Measurements from ENCODE around the gene FBXW2. TPM values are rescaled to one million over a fixed set of nuclear protein-coding genes. Genes with fewer than 3 reads are reported as not detected.
A peak's percentile ranks its signal among the peaks of the same experiment; 100 is the strongest.
"Not testable (repeated sequence)": the region's sequence is repeated elsewhere in the genome, so short reads cannot be mapped to it uniquely, and the experiment has no call there.

FBXW2 gene
- total RNA-seq, 1 donor, result 36.8 TPM

- no peak for DNase-seq (ENCODE audit: low read depth)
- TF ChIP-seq CTCF (IDR thresholded peaks at IDR 0.05; ENCODE audit: insufficient read depth, low read length), result no peak
- no peak overlapping the region for H3K4me3 ChIP-seq (ENCODE audit: low read depth, low read length)
Observed at GRCh38 chr9:120807607-120808379, 14.6 kb upstream of the FBXW2 start.

DNA sequence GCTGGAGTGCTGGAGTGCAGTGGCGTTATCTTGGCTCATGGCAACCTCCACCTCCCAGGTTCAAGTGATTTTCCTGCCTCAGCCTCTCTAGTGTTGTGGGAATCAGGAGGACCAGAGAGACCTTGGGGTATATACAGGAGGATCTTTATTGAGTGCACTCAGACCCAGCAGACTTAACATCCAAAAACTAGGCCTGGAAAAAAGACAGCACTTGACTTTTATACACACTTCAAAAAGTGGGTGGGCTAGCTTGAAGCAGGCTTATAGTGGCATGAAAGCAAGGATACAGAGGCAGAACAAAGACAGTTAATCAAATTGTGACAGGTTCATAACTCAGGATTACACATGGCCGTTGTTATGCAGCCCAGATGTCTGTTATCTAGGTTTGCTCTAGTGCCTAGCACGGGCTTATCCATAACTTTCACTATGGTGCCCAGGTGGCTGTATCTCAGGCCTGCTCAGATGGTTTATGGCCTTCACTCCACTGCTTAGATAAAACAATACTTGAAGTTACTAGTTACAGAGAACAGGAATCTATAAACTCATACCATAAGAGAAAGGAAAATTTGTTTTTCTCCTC lies 11.7 kb upstream of the FBXW2 start:
- not testable (repeated sequence) for H3K4me3 ChIP-seq (ENCODE audit: low read depth, low read length); DNase-seq (ENCODE audit: low read depth)

GRCh38 chr9:120801441-120801840 lies 8.2 kb upstream of the FBXW2 start:
- DNase-seq (ENCODE audit: low read depth), result no peak
- H3K4me3 ChIP-seq (ENCODE audit: low read depth, low read length), result no peak overlapping the region
- TF ChIP-seq CTCF (IDR thresholded peaks at IDR 0.05; ENCODE audit: insufficient read depth, low read length), result no peak

DNA sequence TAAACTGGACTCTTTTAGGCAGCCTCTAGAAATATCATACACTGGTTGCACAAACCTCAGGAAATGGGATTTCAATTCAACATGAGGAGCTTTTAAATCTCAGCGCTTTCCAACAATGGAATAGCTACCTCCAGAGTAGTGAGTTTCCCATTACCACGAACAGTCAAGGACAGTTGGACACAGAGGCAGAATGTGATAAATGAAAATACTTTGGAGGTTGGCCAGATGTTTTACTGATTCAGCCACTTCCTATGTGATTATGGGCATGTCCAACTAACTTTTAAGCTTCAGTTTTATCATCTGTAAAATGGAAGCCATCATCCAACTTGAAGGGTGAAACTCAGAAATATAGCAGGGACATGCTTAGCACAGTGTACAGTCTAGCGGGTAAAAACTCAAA lies 2.1 kb downstream of the FBXW2 start:
- H3K4me3 ChIP-seq (ENCODE audit: low read depth, low read length), result no peak overlapping the region
- TF ChIP-seq CTCF (IDR thresholded peaks at IDR 0.05; ENCODE audit: insufficient read depth, low read length), result no peak
- peak; percentile 20 for DNase-seq (ENCODE audit: low read depth)

DNA sequence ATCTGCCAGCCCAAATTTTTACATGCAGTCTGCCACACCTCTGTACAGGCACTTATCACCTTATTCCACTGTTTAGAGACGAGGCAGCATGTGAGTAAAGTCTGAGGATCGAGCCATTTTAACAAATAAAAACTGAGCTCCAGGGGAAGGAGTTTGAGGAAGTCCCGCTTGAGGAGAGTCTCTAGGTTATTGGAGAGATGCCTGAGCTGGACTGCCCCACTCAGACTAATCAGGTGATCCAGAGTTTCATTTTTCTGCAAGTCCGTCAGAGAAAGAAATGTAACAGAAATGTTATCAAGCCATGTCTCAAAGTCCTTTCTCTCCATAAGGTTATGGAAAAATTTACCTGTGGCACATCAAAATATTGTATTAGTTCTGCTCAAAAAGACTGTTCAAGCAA lies 5.3 kb downstream of the FBXW2 start:
- no peak for DNase-seq (ENCODE audit: low read depth)
- TF ChIP-seq CTCF (IDR thresholded peaks at IDR 0.05; ENCODE audit: insufficient read depth, low read length), result no peak
- H3K4me3 ChIP-seq (ENCODE audit: low read depth, low read length), result no peak overlapping the region

DNA sequence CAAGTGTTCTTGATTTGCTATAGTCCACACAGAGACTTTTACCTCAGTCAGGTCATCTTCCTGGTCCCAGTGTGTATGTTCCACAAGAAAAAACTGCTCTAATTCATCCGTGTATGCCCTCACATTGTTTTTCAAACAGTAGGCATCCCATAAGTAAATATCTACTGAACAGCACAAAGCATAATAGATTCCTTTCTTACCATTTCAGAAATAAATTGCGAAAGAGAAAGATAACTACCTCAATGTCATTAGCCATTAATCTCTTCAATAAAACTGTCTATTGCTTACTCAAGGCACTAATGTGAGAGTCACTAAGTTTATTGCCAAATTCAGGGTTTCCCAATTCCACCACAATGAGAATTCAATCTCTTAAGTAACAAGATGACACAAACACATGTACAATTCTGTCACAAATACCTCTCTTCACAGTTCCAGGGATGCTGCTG lies 9.6 kb downstream of the FBXW2 start:
- no peak for TF ChIP-seq CTCF (IDR thresholded peaks at IDR 0.05; ENCODE audit: insufficient read depth, low read length)
- peak; percentile 62 for DNase-seq (ENCODE audit: low read depth)
- H3K4me3 ChIP-seq (ENCODE audit: low read depth, low read length), result no peak overlapping the region

- DNase-seq (ENCODE audit: low read depth), result no peak
- no peak overlapping the region for H3K4me3 ChIP-seq (ENCODE audit: low read depth, low read length)
Observed at GRCh38 chr9:120781236-120781635, 12.0 kb downstream of the FBXW2 start.

More at GRCh38 chr9:120781236-120781635, 12.0 kb downstream of the FBXW2 start:
- no peak for TF ChIP-seq CTCF (IDR thresholded peaks at IDR 0.05; ENCODE audit: insufficient read depth, low read length)

All from fibroblast of the aortic adventitia (primary cell).